NOMO-1 treated with DMSO at 0.1 percent for 48 hours (cell line): ENCODE results near the gene GJA1.
"Not testable (repeated sequence)": the region's sequence is repeated elsewhere in the genome, so short reads cannot be mapped to it uniquely, and the experiment has no call there.

ENCODE experiments used
- DNase-seq: peaks from one replicate; lab custom pipeline; 2025; ENCODE audit not compliant: unreplicated experiment; lab: John Stamatoyannopoulos, UW

GJA1 gene

GRCh38 chr6:121436960-121437850, 1.8 kb downstream of the GJA1 start:
- no peak for DNase-seq

GRCh38 chr6:121437851-121438651, 2.6 kb downstream of the GJA1 start:
- no peak for DNase-seq

- DNase-seq = no peak
These were observed 3.4 kb downstream of the GJA1 start for GRCh38 chr6:121438869-121439268.

- DNase-seq = no peak
These were observed 4.0 kb downstream of the GJA1 start for GRCh38 chr6:121439475-121439874.

GRCh38 chr6:121439926-121440325, 4.5 kb downstream of the GJA1 start:
- DNase-seq = no peak

GRCh38 chr6:121441477-121441876, 6.0 kb downstream of the GJA1 start:
- no peak for DNase-seq

GRCh38 chr6:121442576-121442975, 7.1 kb downstream of the GJA1 start:
- DNase-seq = no peak

GRCh38 chr6:121443971-121444541, 8.6 kb downstream of the GJA1 start:
- no peak for DNase-seq

- not testable (repeated sequence) for DNase-seq
These were observed 11.3 kb downstream of the GJA1 start for GRCh38 chr6:121446705-121447104.

GRCh38 chr6:121447746-121448145, 12.3 kb downstream of the GJA1 start:
- DNase-seq = not testable (repeated sequence)

GRCh38 chr6:121448528-121448927, 13.1 kb downstream of the GJA1 start:
- not testable (repeated sequence) for DNase-seq

GRCh38 chr6:121449331-121449730, 13.9 kb downstream of the GJA1 start:
- no peak for DNase-seq

- no peak for DNase-seq
These were observed 14.8 kb downstream of the GJA1 start for GRCh38 chr6:121450242-121450641.

- DNase-seq = no peak
These were observed 15.8 kb downstream of the GJA1 start for GRCh38 chr6:121451250-121451649.

- no peak for DNase-seq
These were observed 17.7 kb downstream of the GJA1 start for GRCh38 chr6:121453191-121453590.

GRCh38 chr6:121460170-121460569, 24.7 kb downstream of the GJA1 start:
- DNase-seq = no peak

GRCh38 chr6:121463087-121463486, 27.6 kb downstream of the GJA1 start:
- no peak for DNase-seq

GRCh38 chr6:121465101-121465500, 29.7 kb downstream of the GJA1 start:
- DNase-seq = no peak

GRCh38 chr6:121479486-121480098, 44.1 kb downstream of the GJA1 start:
- no peak for DNase-seq

GRCh38 chr6:121480099-121480713, 44.8 kb downstream of the GJA1 start:
- DNase-seq = no peak
